ENCODE results near the gene TMEM259. TPM values are rescaled to one million over a fixed set of nuclear protein-coding genes. Genes with fewer than 3 reads are reported as not detected.

TMEM259 gene
- total and polyA plus RNA-seq, 2 experiments from 2014 or later = 82.8 to 196 TPM

- H3K27ac ChIP-seq (ENCODE audit: low read depth) = no peak overlapping the region
- no peaks in the 10 kb centered on the region for H3K79me2 ChIP-seq (replicated peaks; ENCODE audit: insufficient read depth)
- no peak overlapping the region for H3K4me2 ChIP-seq
- H4K20me1 ChIP-seq (replicated peaks; ENCODE audit: insufficient read depth) = no peaks in the 10 kb centered on the region
- H3K27ac Mint-ChIP-seq = no peak overlapping the region
- H3K27me3 Mint-ChIP-seq (ENCODE audit: insufficient read depth, low read depth, poor library complexity) = peaks cover 18% of the 10 kb centered on the region
- H3K36me3 ChIP-seq (ENCODE audit: insufficient read depth) = no peaks in the 10 kb centered on the region
- no peak overlapping the region for H3K4me3 Mint-ChIP-seq
- H3K4me3 ChIP-seq = no peak overlapping the region
- no peaks in the 10 kb centered on the region for H3K4me1 Mint-ChIP-seq
- TF ChIP-seq EZH2 (IDR thresholded peaks at IDR 0.05; ENCODE audit: low read depth, unreplicated experiment) (no peak), CREB1 (CRISPR knock-in tag; IDR thresholded peaks at IDR 0.05; ENCODE audit: low read depth) (no peak), ZNF114 (CRISPR knock-in tag; IDR thresholded peaks at IDR 0.05) (no peak), JUNB (IDR thresholded peaks at IDR 0.05; ENCODE audit: unreplicated experiment) (no peak), ZNF331 (CRISPR knock-in tag; IDR thresholded peaks at IDR 0.05; ENCODE audit: low read depth) (no peak), ETS1 (IDR thresholded peaks at IDR 0.05) (no peak), CTCF (conservative IDR thresholded peaks at IDR 0.05; ENCODE audit: low read depth in 2 of 2) (no peak), EZH2phosphoT487 (IDR thresholded peaks at IDR 0.05; ENCODE audit: unreplicated experiment) (no peak), REST (IDR thresholded peaks at IDR 0.05; ENCODE audit: unreplicated experiment) (no peak), POLR2AphosphoS5 (IDR thresholded peaks at IDR 0.05; ENCODE audit: low read depth) (no peak), ZNF462 (CRISPR knock-in tag; IDR thresholded peaks at IDR 0.05) (no peak), NANOG (IDR thresholded peaks at IDR 0.05; ENCODE audit: borderline replicate concordance) (no peak), STAT1 (IDR thresholded peaks at IDR 0.05; ENCODE audit: unreplicated experiment) (no peak)
- no peaks in the 10 kb centered on the region for H3K27me3 ChIP-seq (ENCODE audit: insufficient read depth)
- no peak overlapping the region for H2AFZ ChIP-seq
- peaks cover 8% of the 10 kb centered on the region; the same call in 2 of the 3 replicates for H3K9me3 Mint-ChIP-seq
- ATAC-seq = no peak
- H3K36me3 Mint-ChIP-seq (ENCODE audit: low read depth) = peaks cover 16% of the 10 kb centered on the region
- no peaks in the 10 kb centered on the region for H3F3A ChIP-seq (replicated peaks; ENCODE audit: low read depth)
- no peaks in the 10 kb centered on the region for H3K4me1 ChIP-seq (ENCODE audit: insufficient read depth)
- no peak for DNase-seq (ENCODE audit: low spot score)
- H3K9me2 ChIP-seq (ENCODE audit: insufficient read depth) = no peaks in the 10 kb centered on the region
Observed at GRCh38 chr19:1046836-1047695, 26.1 kb upstream of the TMEM259 start.

Measured in GM23338 (cell line).